Activated naive CD4-positive, alpha-beta T cell treated with Interleukin-2 at 50 U/mL for 16 hours (primary cell): Measurements from ENCODE around the gene ATG13.

Source experiments
- DNase-seq: peaks from one replicate; pipeline ENCODE4 v3.0.0-alpha.2; 2020

Gene ATG13

DNA sequence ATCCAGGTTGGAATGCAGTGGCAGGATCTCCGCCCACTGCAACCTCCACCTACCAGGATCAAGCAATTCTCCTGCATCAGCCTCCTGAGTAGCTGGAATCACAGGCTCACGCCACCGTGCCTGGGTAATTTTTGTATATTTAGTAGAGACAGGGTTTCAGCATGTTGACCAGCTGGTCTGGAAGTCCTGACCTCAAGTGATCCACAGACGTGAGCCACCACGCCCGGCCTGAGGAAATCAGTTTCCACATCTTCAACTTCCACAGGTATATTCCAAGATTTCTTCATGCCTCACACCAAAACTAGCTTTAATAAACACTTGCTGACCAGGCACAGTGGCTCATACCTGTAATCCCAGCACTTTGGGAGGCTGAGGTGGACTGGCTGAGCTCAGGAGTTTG, 8.0 kb upstream of the ATG13 start:
- no peak for DNase-seq

DNA sequence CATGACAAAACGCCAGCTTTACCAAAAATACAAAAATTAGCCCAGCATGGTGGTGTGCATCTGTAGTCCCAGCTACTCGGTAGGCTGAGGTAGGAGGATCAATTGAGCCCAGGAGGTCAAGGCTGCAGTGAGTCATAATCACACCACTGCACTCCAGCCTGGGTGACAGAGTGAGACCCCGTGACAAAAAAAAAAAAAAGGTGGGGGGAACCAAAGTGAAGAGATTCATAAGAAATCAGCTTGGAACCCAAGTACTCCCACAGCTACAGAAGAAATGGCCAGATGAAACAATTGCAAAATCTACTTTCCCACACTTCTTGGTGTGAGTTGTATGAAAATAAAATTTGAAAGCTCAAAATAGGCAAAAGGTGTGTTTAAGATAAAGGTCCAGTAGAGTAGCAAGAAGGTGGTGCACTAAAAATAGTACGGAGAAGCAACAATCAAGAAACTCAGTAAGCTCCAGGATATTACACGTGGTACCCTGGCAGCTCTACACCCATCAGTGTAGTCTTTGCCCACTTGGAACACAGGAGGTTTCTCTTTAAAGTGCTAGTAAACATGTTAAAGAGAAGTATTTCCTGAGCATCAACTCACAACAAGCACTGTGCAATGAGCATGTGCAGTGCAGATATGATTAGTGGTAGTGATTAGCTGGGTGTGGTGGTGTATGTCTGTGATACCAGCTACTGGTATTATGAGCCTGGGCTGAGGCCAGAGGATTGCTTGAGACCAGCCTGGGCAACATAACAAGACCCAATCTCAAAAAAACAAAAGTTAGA, 5.6 kb upstream of the ATG13 start:
- DNase-seq = no peak

DNA sequence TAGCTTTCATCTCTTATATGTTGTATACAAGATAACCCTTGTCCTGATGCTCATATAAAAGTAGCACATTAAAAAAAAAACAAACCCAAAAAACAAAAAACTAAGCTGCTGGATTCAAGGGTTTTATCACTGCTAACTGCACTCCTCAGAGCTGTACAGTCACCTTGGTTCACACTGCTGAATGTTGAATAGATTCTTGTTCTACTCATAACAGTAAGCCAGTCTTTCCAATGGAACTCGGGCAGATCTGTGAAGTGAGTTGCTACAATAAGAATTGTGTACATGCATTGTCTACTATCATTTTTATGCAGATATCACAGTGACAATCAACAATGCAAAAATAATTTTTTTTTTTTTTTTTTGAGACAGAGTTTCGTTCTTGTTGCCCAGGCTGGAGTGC, 5.0 kb upstream of the ATG13 start:
- no peak for DNase-seq

DNA sequence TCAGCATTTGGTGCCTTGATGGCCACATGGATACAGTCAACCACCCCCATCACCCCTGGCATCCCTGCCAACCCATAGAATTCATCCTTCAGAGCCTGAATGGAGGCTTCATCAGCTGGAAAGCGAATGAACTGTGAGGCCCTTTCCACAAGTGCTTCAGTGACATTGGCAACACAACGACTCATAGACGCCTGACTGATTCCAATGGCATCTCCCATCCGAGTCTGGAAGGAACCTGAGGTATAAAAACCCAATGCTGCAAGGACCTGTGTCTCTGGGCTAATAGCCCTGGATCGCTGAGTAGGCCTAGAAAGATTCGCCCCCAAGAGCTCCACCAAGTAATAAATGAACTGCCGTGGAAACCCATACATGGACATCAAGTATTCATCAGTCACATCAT, 1.6 kb upstream of the ATG13 start:
- no peak for DNase-seq

DNA sequence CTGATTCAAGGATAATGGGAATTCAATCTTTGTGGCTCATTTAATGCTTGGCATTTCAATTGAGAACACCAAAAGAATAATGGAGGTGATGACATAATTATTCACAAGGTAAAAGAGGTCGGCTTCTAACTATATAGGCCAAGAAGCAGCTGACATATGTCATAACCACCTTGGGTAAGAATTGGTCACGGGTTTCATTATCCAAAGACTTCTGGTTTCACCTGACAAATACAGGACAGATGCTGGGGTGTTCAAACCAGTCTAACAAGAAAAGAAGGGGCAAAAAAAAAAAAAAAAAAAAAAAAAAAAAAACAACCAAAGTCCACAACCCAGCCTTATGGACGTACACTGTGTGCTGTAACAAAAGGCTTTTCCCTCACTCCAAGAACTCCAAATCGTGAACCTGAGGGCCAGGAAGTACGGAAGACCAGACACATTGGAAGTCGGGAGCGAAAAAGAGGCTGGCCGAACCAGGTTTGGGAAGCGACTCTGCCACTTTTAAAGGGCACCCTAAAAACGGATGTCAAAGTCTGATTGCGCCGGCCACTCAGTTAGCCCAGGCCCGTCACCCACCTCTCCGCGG, 711 bp upstream of the ATG13 start:
- DNase-seq = no peak

DNA sequence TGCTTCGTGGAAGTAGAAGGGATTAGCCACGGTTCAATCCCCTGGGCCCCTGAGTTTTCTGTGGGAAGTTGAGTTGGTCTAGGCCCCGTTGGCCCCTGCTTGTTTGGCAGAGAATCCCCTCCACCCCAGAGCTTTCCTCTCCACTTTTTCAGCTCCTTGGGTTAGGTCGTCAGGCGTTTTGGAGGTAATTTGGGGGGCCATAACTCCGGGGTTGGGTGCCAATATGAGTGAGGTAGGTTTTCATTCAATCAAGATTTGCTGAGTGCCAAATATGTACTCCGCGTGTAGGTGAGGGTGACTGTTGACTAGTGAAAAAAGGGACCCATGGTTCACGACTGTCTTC, 590 bp downstream of the ATG13 start:
- no peak for DNase-seq

DNA sequence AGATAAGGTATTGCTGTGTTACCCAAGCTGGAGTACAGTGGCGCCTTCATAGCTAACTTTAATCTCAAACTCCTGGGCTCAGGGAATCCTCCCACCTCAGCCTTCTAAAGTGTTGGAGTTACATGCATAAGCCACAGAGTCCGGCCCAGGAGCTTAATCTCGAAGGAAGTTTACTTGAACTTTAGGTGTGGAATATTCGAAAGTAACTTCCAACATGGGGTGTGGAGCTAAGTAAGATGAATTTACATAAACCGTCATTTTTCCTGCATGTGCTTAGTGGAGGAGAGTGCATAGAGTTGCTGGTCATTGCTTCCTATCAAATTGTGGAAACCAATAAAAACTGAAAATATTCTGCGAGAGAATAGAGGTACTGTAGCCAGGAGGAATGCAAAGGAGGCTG, 1.5 kb downstream of the ATG13 start:
- DNase-seq = no peak

DNA sequence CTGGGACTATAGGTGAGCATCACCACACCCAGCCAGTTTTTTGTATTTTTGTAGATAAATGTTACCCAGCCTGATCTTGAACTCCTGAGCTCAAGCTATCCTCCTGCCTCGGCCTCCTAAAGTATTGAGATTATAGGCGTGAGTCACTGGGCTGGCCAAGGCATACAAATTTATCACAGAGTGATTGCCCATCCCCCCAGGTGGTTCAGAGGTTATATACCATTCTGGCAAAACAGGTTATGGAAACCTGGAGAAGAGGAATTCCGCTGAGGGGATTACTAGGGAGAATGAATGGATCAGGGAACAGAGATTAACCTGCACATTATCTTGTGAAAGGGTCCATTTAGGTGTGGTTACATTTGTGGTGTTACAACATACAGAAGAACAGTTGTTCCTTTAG, 8.1 kb downstream of the ATG13 start:
- DNase-seq = no peak

DNA sequence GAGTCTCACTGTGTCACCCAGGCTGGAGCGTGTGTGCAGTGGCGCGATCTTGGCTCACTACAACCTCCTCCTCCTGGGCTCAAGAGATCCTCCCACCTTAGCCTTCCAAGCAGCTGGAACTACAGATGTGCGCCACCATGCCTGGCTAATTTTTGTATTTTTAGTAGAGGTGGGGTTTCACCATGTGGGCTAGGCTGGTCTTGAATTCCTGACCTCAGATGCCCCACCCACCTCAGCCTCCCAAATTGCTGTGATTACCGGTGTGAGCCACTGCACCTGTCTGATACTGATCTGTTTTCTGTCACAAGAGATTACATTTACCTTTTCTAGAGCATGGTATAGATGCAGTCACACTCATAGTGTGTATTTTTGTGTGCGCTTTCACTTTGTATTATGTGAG, 11.6 kb downstream of the ATG13 start:
- DNase-seq = no peak

DNA sequence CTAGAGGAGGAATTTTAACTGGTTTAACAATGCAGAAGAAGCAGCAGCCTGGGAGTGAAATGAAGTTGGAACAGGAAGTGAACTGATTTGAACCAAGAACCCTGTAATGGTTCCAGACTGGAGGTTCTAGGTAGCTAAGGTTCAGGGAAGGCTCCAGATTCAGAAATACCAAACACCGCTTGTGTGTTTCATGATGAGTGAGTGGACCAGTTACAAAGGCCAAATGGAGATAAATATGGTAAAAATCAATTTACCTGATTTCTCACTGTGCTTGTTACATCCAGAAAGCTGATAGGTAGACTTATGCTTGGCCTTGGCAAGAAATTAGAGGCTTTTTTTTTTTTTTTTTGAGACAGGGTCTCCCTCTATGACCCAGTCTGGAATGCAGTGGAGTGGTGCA, 12.9 kb downstream of the ATG13 start:
- no peak for DNase-seq

DNA sequence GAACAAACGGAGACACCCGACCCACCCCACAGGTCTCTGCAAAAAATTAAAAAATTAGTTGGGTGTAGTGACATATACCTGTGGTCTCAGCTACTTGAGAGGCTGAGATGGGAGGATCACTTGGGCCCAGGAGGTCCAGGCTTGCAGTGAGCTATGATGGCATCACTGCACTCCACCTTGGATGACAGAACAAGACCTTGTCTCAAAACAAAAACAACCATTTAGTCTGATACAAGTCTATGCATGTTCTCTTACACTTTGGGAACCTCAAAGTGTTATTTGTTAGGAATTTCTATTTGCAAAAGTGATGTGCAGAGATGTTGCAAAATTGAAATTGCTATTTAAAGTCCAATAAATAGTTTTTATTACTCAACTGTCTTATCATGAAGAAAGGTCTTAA, 14.3 kb downstream of the ATG13 start:
- no peak for DNase-seq

DNA sequence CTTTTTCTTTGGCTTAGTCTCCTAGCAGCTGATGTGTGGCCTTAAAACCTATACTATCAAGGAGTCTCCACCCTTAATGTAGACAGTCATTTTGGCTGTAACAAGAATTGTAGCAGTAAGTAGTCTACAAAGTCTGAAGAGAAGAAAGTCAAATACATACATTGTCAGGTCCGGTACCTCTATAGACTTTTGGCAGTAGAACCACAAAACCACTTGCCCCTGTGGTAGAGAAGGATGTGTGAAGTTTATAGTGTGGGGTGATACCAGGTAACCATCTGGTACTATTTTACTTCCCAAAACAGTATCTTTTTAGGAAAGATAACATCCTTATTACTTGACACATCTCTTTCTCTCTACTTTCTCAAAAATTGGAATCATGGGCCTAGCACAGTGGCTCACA, 15.1 kb downstream of the ATG13 start:
- DNase-seq = no peak

DNA sequence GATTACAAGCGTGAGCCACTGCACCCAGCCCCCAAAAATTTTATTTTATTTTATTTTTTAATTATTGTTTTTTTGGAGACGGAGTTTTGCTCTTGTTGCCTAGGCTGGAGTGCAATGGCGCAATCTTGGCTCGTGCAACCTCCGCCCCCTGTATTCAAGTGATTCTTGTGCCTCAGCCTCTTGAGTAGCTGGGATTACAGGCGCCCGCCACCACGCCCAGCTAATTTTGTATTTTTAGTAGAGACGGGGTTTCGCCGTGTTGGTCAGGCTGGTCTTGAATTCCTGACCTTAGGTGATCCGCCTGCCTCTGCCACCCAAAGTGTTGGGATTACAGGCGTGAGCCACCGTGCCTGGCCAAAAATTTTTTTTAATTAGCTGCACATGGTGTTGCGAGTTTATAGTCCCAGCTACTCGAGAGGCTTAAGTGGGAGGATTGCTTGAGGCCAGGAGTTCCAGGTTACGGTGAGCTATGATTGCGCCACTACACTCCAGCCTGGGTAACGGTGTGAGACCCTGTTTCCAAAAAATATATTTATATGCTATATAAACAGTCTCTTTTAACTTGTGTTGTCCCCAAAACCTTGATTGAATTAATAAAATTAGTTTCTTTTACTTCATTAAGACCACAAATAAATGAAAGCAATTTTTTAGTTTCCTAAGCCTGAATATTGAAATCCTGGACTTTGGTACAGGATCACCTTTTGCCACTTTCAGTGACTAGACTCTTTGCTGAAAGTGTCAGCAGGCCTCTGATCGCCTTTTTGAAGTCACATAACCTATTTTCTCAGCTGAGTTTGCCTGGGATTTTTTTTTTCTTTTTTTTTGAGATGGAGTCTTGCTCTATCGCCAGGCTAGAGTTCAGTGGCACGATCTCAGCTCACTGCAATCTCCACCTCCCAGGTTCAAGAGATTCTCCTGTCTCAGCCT, 16.2 kb downstream of the ATG13 start:
- DNase-seq = no peak

DNA sequence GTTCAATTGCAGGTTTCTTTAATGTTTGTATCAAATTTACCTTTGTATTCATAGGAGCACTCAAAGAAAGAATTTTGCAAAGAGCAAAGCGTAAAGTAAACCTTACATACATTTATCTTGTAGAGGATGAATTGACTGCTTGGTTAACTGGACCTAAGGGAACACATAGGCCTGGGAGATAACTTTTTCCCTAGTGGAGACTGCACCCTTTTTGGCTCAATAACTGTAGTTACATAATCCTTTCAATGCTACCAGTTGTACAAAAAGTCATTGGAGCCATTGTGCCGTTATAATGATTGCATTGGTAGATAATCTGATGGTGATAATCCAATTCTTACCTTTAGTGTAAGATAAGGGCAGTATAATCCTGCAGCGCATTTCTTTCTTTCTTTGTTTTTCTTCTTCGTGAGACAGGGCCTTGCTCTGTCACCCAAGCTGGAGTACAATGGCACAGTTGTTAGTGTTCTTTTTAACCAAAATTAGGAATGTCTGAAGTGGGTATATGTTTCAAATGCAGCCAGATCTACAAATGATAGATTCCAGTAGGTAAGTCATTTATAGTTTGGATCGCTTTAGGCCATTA, 18.3 kb downstream of the ATG13 start:
- no peak for DNase-seq

DNA sequence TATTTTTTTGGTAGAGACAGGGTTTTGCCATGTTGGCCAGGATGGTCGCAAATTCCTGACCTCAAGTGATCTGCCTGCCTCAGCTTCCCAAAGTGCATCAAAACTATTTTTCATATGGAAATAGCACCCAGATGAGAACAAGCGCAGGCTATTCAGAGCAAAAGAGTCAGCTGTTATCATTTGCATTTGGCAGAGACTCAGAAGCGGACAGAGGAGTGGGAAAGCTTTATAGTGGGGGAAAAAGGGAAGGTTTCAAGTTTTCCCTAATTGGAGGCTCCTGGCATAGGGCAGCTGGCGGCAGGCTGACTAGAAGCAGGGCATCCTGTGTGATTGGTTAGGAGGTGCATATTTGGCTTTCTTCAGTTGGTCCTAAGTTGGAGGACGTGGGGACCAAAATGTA, 20.2 kb downstream of the ATG13 start:
- DNase-seq = no peak

DNA sequence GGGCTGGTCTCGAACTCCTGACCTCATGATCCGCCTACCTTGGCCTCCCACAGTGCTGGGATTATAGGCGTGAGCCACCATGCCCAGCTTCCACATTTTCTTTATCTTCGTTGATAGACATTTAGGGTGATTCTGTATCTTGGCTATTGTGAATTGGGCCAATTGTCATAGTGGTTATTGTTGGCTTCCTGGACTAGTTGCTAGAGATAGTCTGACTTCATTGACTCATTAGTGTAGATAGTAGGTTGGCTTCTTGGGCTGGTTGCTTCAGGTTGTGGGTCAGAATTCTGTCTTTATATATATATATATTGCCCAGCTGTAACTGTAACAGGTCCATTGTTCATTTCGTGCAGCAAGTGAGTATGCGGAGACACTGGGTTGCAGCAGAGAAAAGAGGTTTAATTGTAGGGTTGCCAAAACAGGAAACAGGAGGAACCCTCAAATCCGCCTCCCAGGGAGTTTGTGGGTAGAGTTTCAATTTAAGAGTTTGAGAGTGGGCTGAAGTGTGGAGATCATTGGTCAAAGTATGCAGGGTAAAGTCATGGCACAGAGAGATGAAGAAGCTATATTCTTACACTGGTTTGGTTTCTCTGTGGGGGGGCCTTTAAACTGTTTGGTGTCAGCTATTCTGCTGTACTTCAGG, 22.0 kb downstream of the ATG13 start:
- DNase-seq = no peak

DNA sequence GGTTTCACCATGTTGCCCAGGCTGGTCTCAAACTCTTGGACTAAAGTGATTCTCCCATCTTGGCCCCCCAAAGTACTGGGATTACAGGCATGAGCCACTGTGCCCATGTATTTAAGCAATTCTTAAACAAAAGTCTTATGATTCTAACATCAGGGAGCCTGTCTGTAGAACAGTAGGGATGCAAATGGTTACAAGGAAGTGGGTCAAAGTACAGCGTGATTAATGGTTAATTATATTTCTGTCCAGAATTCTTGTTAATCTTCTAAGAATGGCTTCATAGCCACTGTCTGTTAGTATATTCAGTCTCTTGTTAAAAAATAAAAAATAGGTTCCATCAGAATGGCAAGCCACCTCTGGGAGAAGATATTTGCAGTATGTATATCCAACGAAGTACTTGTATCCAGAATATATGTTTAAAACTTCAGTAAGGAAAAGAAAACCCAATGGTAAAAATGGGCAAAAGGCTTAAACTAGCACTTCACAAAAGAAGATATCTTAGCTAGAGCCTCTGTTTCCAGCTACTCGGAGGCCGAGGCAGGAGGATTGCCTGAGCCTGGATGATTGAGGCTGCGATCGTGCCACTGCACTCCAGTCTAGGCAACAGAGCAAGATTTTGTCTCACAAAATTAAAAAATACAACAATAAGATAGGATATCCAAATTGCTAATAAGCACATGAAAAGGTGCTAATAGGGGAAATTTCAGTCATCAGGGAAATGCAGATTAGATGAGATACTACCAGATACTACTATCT, 22.9 kb downstream of the ATG13 start:
- DNase-seq = no peak

DNA sequence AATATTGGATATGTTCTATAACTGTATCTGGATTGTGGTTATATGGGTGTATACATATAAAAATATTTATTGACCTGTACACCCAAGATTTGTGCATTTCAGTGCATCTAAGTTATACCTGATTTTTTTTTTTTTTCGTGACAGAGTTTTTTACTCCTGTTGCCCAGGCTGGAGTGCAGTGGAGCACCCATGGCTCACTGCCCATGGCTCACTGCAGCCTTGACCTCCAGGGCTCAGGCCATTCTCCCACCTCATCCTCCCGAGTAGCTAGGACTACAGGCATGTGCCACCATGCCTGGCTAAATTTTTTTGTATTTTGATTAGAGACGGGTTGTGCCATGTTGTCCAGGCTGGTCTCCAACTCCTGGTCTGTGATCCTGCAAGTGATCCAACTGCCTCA, 24.3 kb downstream of the ATG13 start:
- DNase-seq = no peak

DNA sequence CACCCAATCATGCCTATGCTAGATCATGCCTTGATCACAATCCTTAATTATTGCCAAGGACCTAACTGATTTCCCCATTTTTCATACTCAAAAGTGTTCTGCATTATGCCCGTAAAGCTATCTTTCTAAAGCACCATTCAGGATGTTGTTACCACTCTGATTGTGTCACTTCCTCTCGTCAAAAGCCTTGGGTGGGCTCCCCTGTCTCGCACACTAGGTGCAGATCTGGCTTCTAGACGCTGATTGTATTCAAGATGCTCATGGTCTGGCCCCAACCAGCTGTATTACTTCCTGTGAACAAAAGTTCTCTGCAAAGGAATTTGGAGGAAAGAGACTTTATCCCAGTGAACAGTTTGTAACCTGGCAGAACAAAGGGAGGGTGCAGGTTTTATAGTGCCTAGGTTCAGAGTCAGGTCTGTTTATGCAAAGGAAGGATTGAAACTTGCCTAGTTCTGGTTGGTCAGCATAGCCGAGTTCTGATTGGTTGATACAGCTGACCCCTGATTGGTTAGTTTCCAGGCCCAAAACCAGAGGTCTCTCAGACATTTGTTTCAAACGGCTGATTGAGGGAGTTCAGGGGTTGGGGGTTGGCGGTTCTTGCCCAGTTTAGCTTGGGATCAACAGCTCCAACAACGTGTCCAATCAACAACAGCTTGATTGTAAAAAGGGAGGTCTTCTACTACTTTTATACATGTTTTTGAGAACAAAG, 25.4 kb downstream of the ATG13 start:
- DNase-seq = no peak

DNA sequence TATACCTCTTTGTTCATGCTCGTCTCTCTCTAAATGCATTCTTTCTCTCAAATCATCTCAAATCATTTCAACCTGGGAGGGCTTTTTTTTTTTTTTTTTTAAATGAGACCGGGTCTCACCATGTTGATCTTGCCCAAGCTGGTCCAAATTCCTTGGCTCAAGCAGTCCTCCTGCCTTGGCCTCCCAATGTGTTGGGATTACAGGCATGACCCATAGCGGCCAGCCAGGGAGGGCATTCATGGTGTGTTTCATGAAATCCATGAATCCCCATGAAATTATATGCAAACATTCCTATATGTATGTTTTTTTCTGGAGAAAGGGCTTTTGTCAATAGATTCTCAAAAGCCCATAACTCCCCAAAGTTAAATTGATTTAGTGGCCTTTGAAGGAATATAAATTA, 26.2 kb downstream of the ATG13 start:
- no peak for DNase-seq

DNA sequence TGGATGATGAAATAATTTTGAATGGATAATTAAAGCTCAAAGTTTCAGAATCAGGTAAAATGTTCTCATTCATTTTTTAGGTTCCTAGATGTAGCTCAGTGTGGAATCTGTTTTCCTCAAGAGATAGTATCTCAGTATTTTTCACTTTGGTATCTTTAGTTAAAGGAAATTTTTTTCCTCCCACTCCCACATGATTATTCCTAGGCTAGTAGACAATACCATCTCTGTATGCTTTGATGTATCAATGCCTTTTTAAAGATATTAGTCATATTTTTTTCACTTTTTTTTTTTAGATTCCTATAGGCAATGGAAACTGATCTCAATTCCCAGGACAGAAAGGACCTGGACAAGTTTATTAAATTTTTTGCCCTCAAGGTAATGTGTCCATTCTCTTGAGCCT, 26.6 kb downstream of the ATG13 start:
- DNase-seq = no peak
